Measurements from ENCODE around the gene CD19. TPM values are rescaled to one million over a fixed set of nuclear protein-coding genes. Genes with fewer than 3 reads are reported as not detected.

CD19 gene
- total RNA-seq, 1 donor from 2014 or later: not detected

- no peaks in the 10 kb centered on the region for H3K9me3 Mint-ChIP-seq (ENCODE audit: unreplicated experiment)
- H3K27ac Mint-ChIP-seq (ENCODE audit: unreplicated experiment): no peak overlapping the region
- TF ChIP-seq CTCF (IDR thresholded peaks at IDR 0.05; ENCODE audit: unreplicated experiment): no peak
- peaks cover 8% of the 10 kb centered on the region for H3K4me1 Mint-ChIP-seq (ENCODE audit: unreplicated experiment)
- peaks cover 5% of the 10 kb centered on the region for H3K27me3 Mint-ChIP-seq (ENCODE audit: unreplicated experiment)
- no peak overlapping the region for H3K4me3 Mint-ChIP-seq (ENCODE audit: unreplicated experiment)
- no peaks in the 10 kb centered on the region for H3K36me3 Mint-ChIP-seq (ENCODE audit: low read depth, unreplicated experiment)
- DNase-seq (ENCODE audit: low spot score): no peak
Measured at GRCh38 chr16:28943281-28943680, 11.5 kb downstream of the CD19 start.

- H3K36me3 Mint-ChIP-seq (ENCODE audit: low read depth, unreplicated experiment): no peaks in the 10 kb centered on the region
- H3K27me3 Mint-ChIP-seq (ENCODE audit: unreplicated experiment): peaks cover 7% of the 10 kb centered on the region
- no peak overlapping the region for H3K27ac Mint-ChIP-seq (ENCODE audit: unreplicated experiment)
- no peak overlapping the region for H3K4me3 Mint-ChIP-seq (ENCODE audit: unreplicated experiment)
- no peaks in the 10 kb centered on the region for H3K9me3 Mint-ChIP-seq (ENCODE audit: unreplicated experiment)
- TF ChIP-seq CTCF (IDR thresholded peaks at IDR 0.05; ENCODE audit: unreplicated experiment): no peak
- peaks cover 8% of the 10 kb centered on the region for H3K4me1 Mint-ChIP-seq (ENCODE audit: unreplicated experiment)
- DNase-seq (ENCODE audit: low spot score): no peak
Measured at GRCh38 chr16:28946681-28947080, 14.9 kb downstream of the CD19 start.

DNA sequence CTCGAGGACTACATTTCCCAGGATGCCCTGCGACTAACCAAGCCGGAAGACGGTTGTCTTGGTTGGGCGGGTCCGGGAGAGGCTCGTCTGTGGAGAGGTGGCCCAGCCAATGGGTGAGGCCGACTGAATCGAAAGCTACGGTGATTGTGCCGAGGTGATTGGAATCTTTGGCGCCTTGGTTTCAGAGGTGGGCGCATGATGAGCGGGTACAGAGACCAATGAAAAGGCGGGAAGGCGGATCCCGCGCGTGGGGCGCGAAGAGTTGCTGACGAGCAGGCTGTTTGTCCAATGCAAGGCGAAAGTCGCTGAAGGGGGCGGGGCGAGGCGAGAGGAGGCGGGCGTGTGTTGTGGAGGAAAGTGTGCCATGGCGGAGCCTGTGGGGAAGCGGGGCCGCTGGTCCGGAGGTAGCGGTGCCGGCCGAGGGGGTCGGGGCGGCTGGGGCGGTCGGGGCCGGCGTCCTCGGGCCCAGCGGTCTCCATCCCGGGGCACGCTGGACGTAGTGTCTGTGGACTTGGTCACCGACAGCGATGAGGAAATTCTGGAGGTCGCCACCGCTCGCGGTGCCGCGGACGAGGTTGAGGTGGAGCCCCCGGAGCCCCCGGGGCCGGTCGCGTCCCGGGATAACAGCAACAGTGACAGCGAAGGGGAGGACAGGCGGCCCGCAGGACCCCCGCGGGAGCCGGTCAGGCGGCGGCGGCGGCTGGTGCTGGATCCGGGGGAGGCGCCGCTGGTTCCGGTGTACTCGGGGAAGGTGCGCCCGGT, 19.1 kb downstream of the CD19 start, which contains the start of gene NFATC2IP:
TSS of gene NFATC2IP (plus strand) at position 290 of the 762 bp plus-strand sequence. CDS start at position 365, 75 bp downstream.
- no peak for TF ChIP-seq CTCF (IDR thresholded peaks at IDR 0.05; ENCODE audit: unreplicated experiment)
- DNase-seq (ENCODE audit: low spot score): peak; percentile 98
- peaks cover 4% of the 10 kb centered on the region for H3K27me3 Mint-ChIP-seq (ENCODE audit: unreplicated experiment)
- no peaks in the 10 kb centered on the region for H3K9me3 Mint-ChIP-seq (ENCODE audit: unreplicated experiment)
- H3K4me1 Mint-ChIP-seq (ENCODE audit: unreplicated experiment): peaks cover 6% of the 10 kb centered on the region
- peaks cover 4% of the 10 kb centered on the region for H3K36me3 Mint-ChIP-seq (ENCODE audit: low read depth, unreplicated experiment)
- peak within 1 kb of the TSS; percentile 97 for H3K4me3 Mint-ChIP-seq (ENCODE audit: unreplicated experiment)
- peak within 1 kb of the TSS; percentile 86 for H3K27ac Mint-ChIP-seq (ENCODE audit: unreplicated experiment)

DNA sequence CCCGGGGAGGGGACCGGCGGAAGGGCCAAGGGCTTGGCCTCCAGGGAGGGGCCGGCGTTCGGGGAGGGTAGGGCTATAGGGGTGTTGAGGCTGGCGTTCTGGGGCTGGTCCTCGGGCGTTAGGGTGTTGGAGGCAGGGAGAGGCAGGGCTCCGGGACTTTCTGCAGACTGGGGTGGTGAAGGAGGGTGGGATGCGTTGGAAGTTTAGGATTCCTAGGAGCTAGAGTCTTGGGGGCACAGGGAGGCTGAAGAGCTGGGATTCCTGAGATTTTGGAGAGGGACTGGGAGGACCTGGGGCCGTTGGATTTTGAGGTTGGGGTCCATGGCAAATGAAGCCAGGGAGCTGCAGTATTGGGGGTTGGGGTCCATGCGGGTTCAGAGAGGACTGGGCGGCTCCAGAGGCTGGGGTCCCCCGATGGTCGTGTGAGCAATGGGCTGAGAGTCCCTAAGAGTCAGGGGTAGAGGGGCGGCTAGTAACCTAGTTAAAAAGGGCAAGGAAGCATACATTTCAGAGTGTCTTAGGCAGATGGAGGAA, 19.7 kb downstream of the CD19 start:
- Mint-ChIP-seq H3K9me3 (ENCODE audit: unreplicated experiment) (no peaks in the 10 kb centered on the region), H3K36me3 (ENCODE audit: low read depth, unreplicated experiment) (peaks cover 7% of the 10 kb centered on the region), H3K27me3 (ENCODE audit: unreplicated experiment) (peaks cover 4% of the 10 kb centered on the region), H3K27ac (ENCODE audit: unreplicated experiment) (peak overlapping the region; percentile 79), H3K4me1 (ENCODE audit: unreplicated experiment) (peaks cover 6% of the 10 kb centered on the region), H3K4me3 (ENCODE audit: unreplicated experiment) (peak overlapping the region; percentile 97)
- no peak for TF ChIP-seq CTCF (IDR thresholded peaks at IDR 0.05; ENCODE audit: unreplicated experiment)
- no peak for DNase-seq (ENCODE audit: low spot score)

DNA sequence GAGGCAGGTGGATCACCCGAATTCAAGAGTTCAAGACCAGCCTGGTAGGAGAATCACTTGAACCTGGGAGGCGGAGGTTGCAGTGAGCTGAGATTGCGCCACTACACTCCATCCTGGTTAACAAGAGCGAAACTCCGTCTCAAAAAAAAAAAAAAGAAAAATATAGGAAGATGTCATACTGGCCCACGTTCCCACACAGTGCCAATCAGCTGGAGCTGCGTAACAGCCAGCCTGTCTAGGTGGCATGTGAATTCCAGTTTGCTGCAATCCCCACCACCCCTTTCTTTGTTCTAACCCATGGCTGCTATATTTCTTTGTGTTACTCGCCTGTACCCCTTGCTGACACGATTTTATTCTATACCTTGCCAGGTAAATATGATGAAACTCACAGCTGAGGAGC, 26.4 kb downstream of the CD19 start:
- TF ChIP-seq CTCF (IDR thresholded peaks at IDR 0.05; ENCODE audit: unreplicated experiment): no peak
- Mint-ChIP-seq H3K9me3 (ENCODE audit: unreplicated experiment) (no peaks in the 10 kb centered on the region), H3K27ac (ENCODE audit: unreplicated experiment) (no peak overlapping the region), H3K4me3 (ENCODE audit: unreplicated experiment) (no peak overlapping the region), H3K27me3 (ENCODE audit: unreplicated experiment) (no peaks in the 10 kb centered on the region), H3K4me1 (ENCODE audit: unreplicated experiment) (no peaks in the 10 kb centered on the region), H3K36me3 (ENCODE audit: low read depth, unreplicated experiment) (peaks cover 31% of the 10 kb centered on the region)
- no peak for DNase-seq (ENCODE audit: low spot score)
